Measurements from ENCODE around the gene NEURL1. TPM values are rescaled to one million over a fixed set of nuclear protein-coding genes. Genes with fewer than 3 reads are reported as not detected.

The NEURL1 gene
- total and polyA plus RNA-seq, 9 donors: 0.28 to 5.6 (median 3.1) TPM

DNA sequence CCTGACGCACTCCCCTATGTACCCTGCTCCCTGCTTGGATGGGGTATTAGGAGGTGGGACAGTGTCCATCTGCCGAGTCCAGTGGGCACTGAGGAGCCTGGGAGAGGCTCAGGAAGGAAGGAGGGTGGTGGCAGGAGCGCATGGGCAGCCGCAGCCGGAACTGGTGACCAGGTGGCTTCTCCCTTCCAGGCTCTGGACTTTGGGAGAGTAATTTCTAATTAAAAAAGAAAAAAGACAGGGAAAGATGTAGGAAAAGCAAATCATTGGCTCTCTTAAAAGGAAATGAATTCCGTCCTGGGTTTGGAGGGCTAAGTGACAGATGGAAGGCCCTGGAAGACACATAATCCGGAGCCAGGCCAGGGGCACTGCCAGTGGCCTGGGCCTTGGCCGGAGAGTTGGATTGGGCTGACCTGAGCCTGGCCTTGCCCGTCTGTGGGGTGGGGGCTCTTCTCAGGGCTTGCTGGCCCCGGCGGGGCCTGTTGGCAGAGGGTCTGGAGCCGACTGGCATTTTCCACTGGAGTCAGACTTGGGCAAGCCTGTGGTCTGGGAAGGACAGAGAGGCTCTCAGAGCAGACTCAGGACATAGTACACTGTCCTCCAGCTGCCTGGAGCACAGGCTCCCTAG is 63.0 kb downstream of the NEURL1 start:
- Histone ChIP-seq H3K9me3 (no peaks in the 10 kb centered on the region), H3K4me3 (peak overlapping the region; percentile 40), H3K36me3 (no peaks in the 10 kb centered on the region), H3K27me3 (no peaks in the 10 kb centered on the region), H3K4me1 (ENCODE audit: insufficient read depth) (peaks cover 4% of the 10 kb centered on the region), H3K27ac (no peak overlapping the region)
- TF ChIP-seq EP300 (IDR thresholded peaks at IDR 0.05): no peak
- TF ChIP-seq POLR2A (IDR thresholded peaks at IDR 0.05): no peak
- TF ChIP-seq CTCF (IDR thresholded peaks at IDR 0.05): no peak
- intact Hi-C loops (cut with DNase I): no loop called here
- no peak for DNase-seq
- WGBS, 3 donors: 85 to 94% (median 89%) methylated on average over 12 of the region's 12 CpGs

- TF ChIP-seq CTCF (IDR thresholded peaks at IDR 0.05) (no peak), EP300 (IDR thresholded peaks at IDR 0.05) (no peak), POLR2A (IDR thresholded peaks at IDR 0.05) (no peak)
- Histone ChIP-seq H3K36me3 (no peaks in the 10 kb centered on the region), H3K27me3 (no peaks in the 10 kb centered on the region), H3K27ac (no peak overlapping the region), H3K4me3 (no peak overlapping the region), H3K9me3 (no peaks in the 10 kb centered on the region), H3K4me1 (ENCODE audit: insufficient read depth) (peaks cover 4% of the 10 kb centered on the region)
- 95 to 97% (median 96%) methylated on average over 10 of the region's 10 CpGs for WGBS, 3 donors
- DNase-seq: no peak
- intact Hi-C loops (cut with DNase I): no loop called here
Observed at GRCh38 chr10:103557455-103557854, 64.0 kb downstream of the NEURL1 start.

- TF ChIP-seq EP300 (IDR thresholded peaks at IDR 0.05) (no peak), POLR2A (IDR thresholded peaks at IDR 0.05) (no peak), CTCF (IDR thresholded peaks at IDR 0.05) (no peak)
- peak in 1 of 5 donors; percentile 9 for DNase-seq
- Histone ChIP-seq H3K4me3 (no peak overlapping the region), H3K36me3 (no peaks in the 10 kb centered on the region), H3K27me3 (no peaks in the 10 kb centered on the region), H3K4me1 (ENCODE audit: insufficient read depth) (peaks cover 4% of the 10 kb centered on the region), H3K9me3 (no peaks in the 10 kb centered on the region), H3K27ac (no peak overlapping the region)
- intact Hi-C loops (cut with DNase I): no loop called here
- WGBS, 3 donors: 73 to 84% (median 83%) methylated on average over 8 to 9 of the region's 9 CpGs
Observed at GRCh38 chr10:103558911-103559310, 65.4 kb downstream of the NEURL1 start.

GRCh38 chr10:103559776-103560175 is 66.3 kb downstream of the NEURL1 start:
- DNase-seq: no peak
- H3K27ac ChIP-seq: no peak overlapping the region
- peaks cover 3% of the 10 kb centered on the region for H3K4me1 ChIP-seq (ENCODE audit: insufficient read depth)
- WGBS, 3 donors: 79 to 96% (median 90%) methylated on average over 9 of the region's 9 CpGs
- TF ChIP-seq CTCF (IDR thresholded peaks at IDR 0.05): no peak
- no peak for TF ChIP-seq EP300 (IDR thresholded peaks at IDR 0.05)
- TF ChIP-seq POLR2A (IDR thresholded peaks at IDR 0.05): no peak
- H3K27me3 ChIP-seq: no peaks in the 10 kb centered on the region
- H3K36me3 ChIP-seq: no peaks in the 10 kb centered on the region
- H3K4me3 ChIP-seq: no peak overlapping the region
- intact Hi-C loops (cut with DNase I): no loop called here
- H3K9me3 ChIP-seq: no peaks in the 10 kb centered on the region

Measured in ovary (tissue), 9 donors.